CD8-positive, alpha-beta memory T cell (primary cell): Measurements from ENCODE around the gene MXD3. TPM values are rescaled to one million over a fixed set of nuclear protein-coding genes. Genes with fewer than 3 reads are reported as not detected.

ENCODE experiments used
- CTCF ChIA-PET: fragments of 350-600 bp; sonication (Branson Sonifier 250); formaldehyde crosslinking; loops from one replicate; lab custom pipeline; 2021; ENCODE audit warnings: antibody characterized with exemption; lab: Charles Lee
- POLR2A ChIA-PET: fragments of 350-600 bp; sonication (Branson Sonifier 250); formaldehyde crosslinking; loops from one replicate; lab custom pipeline; 2021; ENCODE audit warnings: antibody characterized with exemption; lab: Charles Lee
- DNase-seq, 5 donors: peaks; one replicate each; pipeline versions ENCODE4 v3.0.0 to v3.0.0-alpha.2; 2020 to 2022; ENCODE audit warnings: mixed read lengths in 1 of 5
- H3K27ac ChIP-seq: one replicate; pipeline ENCODE4 v1.7.0; 2013; ENCODE audit warnings: low read depth, mild to moderate bottlenecking, low read length, moderate library complexity
- H3K27me3 ChIP-seq: 2 replicates; pipeline ENCODE4 v1.7.0; 2013; ENCODE audit warnings: low read length, mild to moderate bottlenecking; ENCODE audit not compliant: insufficient read depth, poor library complexity, severe bottlenecking
- H3K36me3 ChIP-seq: 2 replicates; pipeline ENCODE4 v1.7.0; 2013; ENCODE audit warnings: mild to moderate bottlenecking, low read length, moderate library complexity; ENCODE audit not compliant: insufficient read depth
- H3K4me1 ChIP-seq: 2 replicates; pipeline ENCODE4 v1.7.0; 2013; ENCODE audit warnings: mild to moderate bottlenecking, low read length, moderate library complexity; ENCODE audit not compliant: insufficient read depth
- H3K4me3 ChIP-seq: 2 replicates; pipeline ENCODE4 v1.7.0; 2013; ENCODE audit warnings: mild to moderate bottlenecking, low read length
- H3K9me3 ChIP-seq: 2 replicates; pipeline ENCODE4 v1.7.0; 2013; ENCODE audit warnings: mild to moderate bottlenecking, low read length
- H3K27ac Mint-ChIP-seq, 8 donors: one replicate each; pipeline ENCODE4 v1.8.0; 2020 to 2021; ENCODE audit warnings: mixed read lengths in 8 of 8, mild to moderate bottlenecking in 6 of 8, inconsistent platforms in 3 of 8, moderate library complexity in 3 of 8
- H3K27me3 Mint-ChIP-seq, 2 donors: one replicate each; pipeline ENCODE4 v1.8.0; 2020 to 2021; ENCODE audit warnings: mixed read lengths in 2 of 2, mild to moderate bottlenecking in 1 of 2, moderate library complexity in 1 of 2
- H3K36me3 Mint-ChIP-seq, 3 donors: one replicate each; pipeline ENCODE4 v1.8.0; 2020 to 2021; ENCODE audit warnings: mixed read lengths in 3 of 3, inconsistent platforms in 1 of 3, mild to moderate bottlenecking in 1 of 3
- H3K4me1 Mint-ChIP-seq, 3 donors: one replicate each; pipeline ENCODE4 v1.8.0; 2020 to 2021; ENCODE audit warnings: mixed read lengths in 3 of 3, inconsistent platforms in 1 of 3, mild to moderate bottlenecking in 1 of 3
- H3K4me3 Mint-ChIP-seq, 7 donors: one replicate each; pipeline ENCODE4 v1.8.0; 2020 to 2021; ENCODE audit warnings: mixed read lengths in 7 of 7, mild to moderate bottlenecking in 6 of 7, moderate library complexity in 4 of 7, inconsistent platforms in 2 of 7
- H3K9me3 Mint-ChIP-seq, 5 donors: one replicate each; pipeline ENCODE4 v1.8.0; 2020 to 2022; ENCODE audit warnings: mixed read lengths in 5 of 5, mild to moderate bottlenecking in 3 of 5, moderate library complexity in 2 of 5, inconsistent platforms in 1 of 5
- polyA plus RNA-seq: library from polyadenylated mRNA; unstranded; fragments of 300-500 nt; fragmentation: Illumina TruSeq; gene quantifications from one replicate; pipeline ENCODE4 v1.2.3, GENCODE V29; 2021
- total RNA-seq, 2 experiments: library from RNA; stranded (reverse); gene quantifications; one replicate each; pipeline ENCODE4 v1.2.3, GENCODE V29; 2021

The MXD3 gene
- total and polyA plus RNA-seq, 3 experiments from 2014 or later: 0.79 to 13.4 (median 10.2) TPM

DNA sequence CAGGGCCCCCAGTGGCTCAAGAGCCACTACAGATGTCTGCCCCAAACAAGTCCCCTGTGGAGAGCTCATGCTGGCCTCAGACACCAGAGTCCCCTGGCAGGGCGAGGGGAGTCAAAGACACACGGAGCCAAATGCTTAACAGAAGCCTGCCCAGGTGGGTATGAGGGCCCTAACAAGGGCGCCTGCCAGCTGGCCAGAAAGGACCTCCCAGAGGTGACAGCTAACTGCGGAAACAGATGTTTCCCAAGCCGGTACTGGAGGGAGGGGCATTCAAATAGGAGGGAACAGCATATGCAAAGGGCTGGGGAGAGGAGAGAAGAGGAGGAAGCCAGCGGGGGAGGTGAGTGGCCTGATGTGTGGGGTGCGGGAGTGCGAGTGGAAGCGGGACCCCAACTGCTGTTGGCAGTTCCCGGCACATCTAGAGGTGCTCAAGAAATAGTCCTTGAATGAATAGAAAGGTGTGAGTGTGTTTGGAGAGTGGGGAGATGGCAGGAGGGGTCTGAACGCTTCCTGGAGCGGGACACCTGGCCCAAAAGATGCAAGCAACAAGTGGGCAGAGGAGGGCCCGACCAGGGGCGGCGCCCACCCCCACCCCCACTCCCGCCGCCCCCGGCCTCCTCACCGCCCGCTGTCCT lies 824 bp downstream of the MXD3 start:
- ChIA-PET POLR2A (no interaction called here), CTCF (interaction anchor here (1.1 to 4.5 kb wide), 19 partner anchors 9 to 197 kb away, joined by 3 to 35 read pairs (median 8); partner anchors contain the start of genes GRK6, LMAN2 and PDLIM7)
- Mint-ChIP-seq H3K4me1 (peaks cover 36 to 54% (median 39%) of the 10 kb centered on the region in 3 donors), H3K4me3 (peak overlapping the region; percentile 65 to 91 (median 77)), H3K27ac (peak overlapping the region in 5 of 8 donors; percentile 26 to 84 (median 72)), H3K9me3 (no peaks in the 10 kb centered on the region), H3K27me3 (peaks cover 0 to 2% of the 10 kb centered on the region in 2 donors), H3K36me3 (peaks cover 2 to 13% (median 7%) of the 10 kb centered on the region in 3 donors)
- DNase-seq: no peak
- H3K9me3 ChIP-seq: no peaks in the 10 kb centered on the region
- H3K4me3 ChIP-seq: no peak overlapping the region
- H3K36me3 ChIP-seq: peaks cover 11% of the 10 kb centered on the region
- no peaks in the 10 kb centered on the region for H3K27me3 ChIP-seq
- H3K27ac ChIP-seq: no peak overlapping the region
- peaks cover 20% of the 10 kb centered on the region for H3K4me1 ChIP-seq

DNA sequence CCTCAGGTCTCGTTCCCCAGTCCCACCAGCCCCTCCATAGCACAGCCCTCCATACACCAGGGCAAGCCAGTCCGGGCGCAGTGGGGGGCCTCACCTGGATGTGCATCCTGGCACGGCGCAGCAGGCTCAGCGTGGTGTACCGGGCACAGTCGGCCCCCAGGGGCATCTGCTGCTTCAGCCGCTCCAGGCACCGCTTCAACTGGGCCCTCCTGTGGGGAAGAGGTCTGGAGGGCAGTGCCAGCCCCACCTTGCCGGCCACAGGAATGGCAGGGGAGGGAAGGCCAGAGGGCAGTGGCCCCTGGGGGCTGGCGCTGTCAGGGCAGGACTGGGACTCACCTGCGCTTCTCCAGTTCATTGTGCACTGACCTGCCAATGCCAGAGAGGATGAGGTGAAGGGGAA lies 1.4 kb downstream of the MXD3 start:
- H3K27ac ChIP-seq: no peak overlapping the region
- peaks cover 24% of the 10 kb centered on the region for H3K4me1 ChIP-seq
- no peaks in the 10 kb centered on the region for H3K9me3 Mint-ChIP-seq
- H3K4me3 Mint-ChIP-seq: peak overlapping the region in 4 of 7 donors; percentile 65 to 78 (median 72)
- no peak overlapping the region for H3K4me3 ChIP-seq
- POLR2A ChIA-PET: interaction anchor here (0.5 kb wide), 1 partner anchor 36 kb away, joined by 3 read pairs; no protein-coding TSS in a partner anchor
- CTCF ChIA-PET: interaction anchor here (0.6 to 4.5 kb wide), 35 partner anchors 7 to 259 kb away, joined by 3 to 35 read pairs (median 6); partner anchors contain the start of genes GRK6, LMAN2, PDLIM7 and RGS14
- peak overlapping the region in 2 of 8 donors; percentile 29 to 77 for H3K27ac Mint-ChIP-seq
- H3K36me3 Mint-ChIP-seq: peaks cover 2 to 18% (median 8%) of the 10 kb centered on the region in 3 donors
- peaks cover 15% of the 10 kb centered on the region for H3K36me3 ChIP-seq
- H3K9me3 ChIP-seq: no peaks in the 10 kb centered on the region
- H3K27me3 ChIP-seq: no peaks in the 10 kb centered on the region
- no peak for DNase-seq
- H3K4me1 Mint-ChIP-seq: peaks cover 42 to 59% (median 44%) of the 10 kb centered on the region in 3 donors
- peaks cover 0 to 2% of the 10 kb centered on the region in 2 donors for H3K27me3 Mint-ChIP-seq

DNA sequence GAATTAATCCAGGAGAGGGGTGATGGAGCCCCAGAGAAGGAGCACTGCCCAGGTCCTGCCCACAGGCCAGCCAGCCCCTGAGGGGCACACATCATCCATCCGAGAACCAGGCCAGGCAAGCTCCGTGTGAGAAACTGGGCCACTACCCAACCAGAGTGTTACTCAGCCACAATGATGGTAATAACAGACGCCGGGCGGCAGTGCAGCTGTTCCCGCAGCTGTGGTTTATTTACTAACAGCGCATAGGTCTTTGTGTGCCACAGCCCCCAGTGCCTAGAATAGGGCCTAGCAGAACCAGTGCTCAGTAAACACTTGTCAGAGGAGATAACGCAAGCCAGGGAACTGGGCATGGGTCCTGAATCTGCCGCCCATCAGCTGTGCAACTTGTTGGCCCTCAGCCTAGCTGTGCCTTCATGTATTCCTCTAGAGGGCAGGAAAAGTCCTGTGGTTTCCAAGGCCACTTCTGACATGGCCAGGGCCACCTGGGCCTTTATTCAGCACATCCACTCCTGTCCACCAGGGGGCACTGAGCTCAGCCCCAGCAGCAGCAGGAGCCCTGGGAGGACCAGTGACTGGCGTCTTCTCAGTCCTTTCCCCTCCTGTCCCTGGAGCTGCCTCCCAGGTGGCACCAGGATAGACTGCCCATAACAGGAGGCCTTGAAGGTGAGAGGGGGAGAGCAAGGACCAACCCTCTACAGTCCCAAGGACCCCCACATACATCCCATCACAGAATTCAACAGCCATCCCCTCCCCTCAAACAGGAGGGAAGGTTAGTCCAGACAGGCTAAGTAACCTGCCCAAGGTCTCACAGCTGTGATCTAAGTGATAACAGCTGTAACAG lies 2.1 kb downstream of the MXD3 start:
- no peaks in the 10 kb centered on the region for H3K9me3 Mint-ChIP-seq
- POLR2A ChIA-PET: interaction anchor here (0.5 kb wide), 1 partner anchor 37 kb away, joined by 3 read pairs; no protein-coding TSS in a partner anchor
- Histone ChIP-seq H3K9me3 (no peaks in the 10 kb centered on the region), H3K4me1 (peaks cover 32% of the 10 kb centered on the region), H3K4me3 (no peak overlapping the region), H3K27ac (no peak overlapping the region), H3K36me3 (peaks cover 19% of the 10 kb centered on the region), H3K27me3 (no peaks in the 10 kb centered on the region)
- peak; percentile 60 to 81 (median 64) for DNase-seq
- peak overlapping the region; percentile 44 to 77 (median 66) for H3K4me3 Mint-ChIP-seq
- peak overlapping the region in 6 of 8 donors; percentile 63 to 95 (median 78) for H3K27ac Mint-ChIP-seq
- H3K36me3 Mint-ChIP-seq: peaks cover 4 to 25% (median 8%) of the 10 kb centered on the region in 3 donors
- peaks cover 0 to 2% of the 10 kb centered on the region in 2 donors for H3K27me3 Mint-ChIP-seq
- peaks cover 49 to 67% (median 52%) of the 10 kb centered on the region in 3 donors for H3K4me1 Mint-ChIP-seq
- CTCF ChIA-PET: interaction anchor here (0.6 to 4.5 kb wide), 41 partner anchors 8 to 259 kb away, joined by 3 to 35 read pairs (median 5); partner anchors contain the start of genes DDX41, GRK6, LMAN2 and PDLIM7

DNA sequence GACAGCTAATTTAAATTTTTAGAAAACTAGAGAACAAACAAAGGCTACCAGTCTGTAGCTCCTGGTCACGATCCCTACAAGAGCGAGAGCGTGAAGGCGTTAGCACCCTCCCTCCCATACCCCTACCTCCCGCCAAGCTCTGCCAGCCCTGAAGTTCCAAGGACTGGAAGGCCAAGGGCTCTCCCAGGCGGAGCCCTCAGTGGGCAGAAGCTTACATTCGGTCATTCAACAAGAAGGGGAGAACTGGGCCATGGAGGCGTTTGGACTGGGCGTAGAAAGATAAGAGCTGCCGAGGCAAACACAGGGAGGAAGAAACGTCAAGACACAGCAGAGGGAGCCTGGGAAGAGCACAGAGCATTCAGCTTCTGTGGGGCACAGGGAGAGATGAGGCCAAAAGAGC lies 3.0 kb downstream of the MXD3 start:
- CTCF ChIA-PET: interaction anchor here (1.0 to 4.5 kb wide), 25 partner anchors 9 to 207 kb away, joined by 3 to 35 read pairs (median 7); partner anchors contain the start of genes DDX41, LMAN2, PDLIM7 and RGS14
- Histone ChIP-seq H3K27ac (no peak overlapping the region), H3K9me3 (no peaks in the 10 kb centered on the region), H3K4me3 (no peak overlapping the region), H3K36me3 (peaks cover 19% of the 10 kb centered on the region), H3K4me1 (peaks cover 38% of the 10 kb centered on the region), H3K27me3 (no peaks in the 10 kb centered on the region)
- POLR2A ChIA-PET: no interaction called here
- peaks cover 56 to 75% (median 59%) of the 10 kb centered on the region in 3 donors for H3K4me1 Mint-ChIP-seq
- H3K4me3 Mint-ChIP-seq: peak overlapping the region in 2 of 7 donors; percentile 46 to 70
- peaks cover 0 to 5% of the 10 kb centered on the region in 2 donors for H3K27me3 Mint-ChIP-seq
- peaks cover 4 to 32% (median 8%) of the 10 kb centered on the region in 3 donors for H3K36me3 Mint-ChIP-seq
- no peak for DNase-seq
- peak overlapping the region in 5 of 8 donors; percentile 44 to 95 (median 63) for H3K27ac Mint-ChIP-seq
- no peaks in the 10 kb centered on the region for H3K9me3 Mint-ChIP-seq

DNA sequence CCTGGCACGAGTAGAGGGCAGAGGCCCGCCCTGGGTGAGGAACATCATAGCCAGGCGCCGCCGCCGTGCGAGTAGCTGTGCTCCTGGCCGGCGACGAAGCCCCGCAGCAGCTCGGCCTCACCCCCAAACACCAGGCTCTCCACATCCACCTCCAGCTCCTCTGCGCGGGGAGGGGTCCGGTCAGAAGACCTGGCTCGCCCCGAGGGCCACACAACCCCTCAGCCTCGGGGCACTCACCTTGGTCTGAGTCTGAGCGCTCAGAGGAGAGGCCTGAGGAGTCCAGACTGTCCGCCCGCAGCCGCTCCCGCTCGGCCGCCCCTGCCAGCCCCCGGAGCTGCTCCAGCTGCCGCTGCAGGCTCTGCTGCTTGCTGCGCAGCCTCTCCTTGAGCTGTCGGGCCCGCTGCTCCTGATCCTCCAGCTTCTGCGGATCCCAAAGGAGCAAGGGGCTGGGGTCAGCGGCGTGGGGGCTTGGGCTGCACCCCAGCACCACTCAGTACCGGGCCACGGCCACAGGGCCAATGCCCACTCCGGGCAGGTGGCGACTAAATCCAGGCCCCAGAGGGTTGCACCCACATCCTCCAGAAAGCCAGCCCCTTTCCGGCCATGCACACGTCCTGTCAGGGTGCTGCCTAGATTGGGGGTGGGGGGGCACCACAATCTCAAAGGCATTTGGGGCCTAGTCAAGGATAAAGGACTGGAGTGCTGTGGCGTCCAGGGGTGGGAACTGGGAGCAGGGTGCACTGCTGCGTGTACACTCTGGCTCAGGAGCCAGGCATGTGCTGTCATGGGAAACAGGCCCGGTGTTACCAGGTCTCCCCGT lies 3.9 kb downstream of the MXD3 start:
- Mint-ChIP-seq H3K9me3 (no peaks in the 10 kb centered on the region), H3K36me3 (peaks cover 4 to 36% (median 8%) of the 10 kb centered on the region in 3 donors), H3K27me3 (peaks cover 0 to 5% of the 10 kb centered on the region in 2 donors), H3K27ac (peak overlapping the region in 1 of 8 donors; percentile 39), H3K4me3 (no peak overlapping the region), H3K4me1 (peaks cover 53 to 76% (median 56%) of the 10 kb centered on the region in 3 donors)
- H3K27ac ChIP-seq: no peak overlapping the region
- POLR2A ChIA-PET: no interaction called here
- no peaks in the 10 kb centered on the region for H3K27me3 ChIP-seq
- peaks cover 19% of the 10 kb centered on the region for H3K36me3 ChIP-seq
- no peak overlapping the region for H3K4me3 ChIP-seq
- DNase-seq: no peak
- peaks cover 36% of the 10 kb centered on the region for H3K4me1 ChIP-seq
- no peaks in the 10 kb centered on the region for H3K9me3 ChIP-seq
- CTCF ChIA-PET: interaction anchor here (1.0 to 4.5 kb wide), 8 partner anchors 9 to 194 kb away, joined by 3 to 35 read pairs (median 18); partner anchors contain the start of gene PDLIM7

DNA sequence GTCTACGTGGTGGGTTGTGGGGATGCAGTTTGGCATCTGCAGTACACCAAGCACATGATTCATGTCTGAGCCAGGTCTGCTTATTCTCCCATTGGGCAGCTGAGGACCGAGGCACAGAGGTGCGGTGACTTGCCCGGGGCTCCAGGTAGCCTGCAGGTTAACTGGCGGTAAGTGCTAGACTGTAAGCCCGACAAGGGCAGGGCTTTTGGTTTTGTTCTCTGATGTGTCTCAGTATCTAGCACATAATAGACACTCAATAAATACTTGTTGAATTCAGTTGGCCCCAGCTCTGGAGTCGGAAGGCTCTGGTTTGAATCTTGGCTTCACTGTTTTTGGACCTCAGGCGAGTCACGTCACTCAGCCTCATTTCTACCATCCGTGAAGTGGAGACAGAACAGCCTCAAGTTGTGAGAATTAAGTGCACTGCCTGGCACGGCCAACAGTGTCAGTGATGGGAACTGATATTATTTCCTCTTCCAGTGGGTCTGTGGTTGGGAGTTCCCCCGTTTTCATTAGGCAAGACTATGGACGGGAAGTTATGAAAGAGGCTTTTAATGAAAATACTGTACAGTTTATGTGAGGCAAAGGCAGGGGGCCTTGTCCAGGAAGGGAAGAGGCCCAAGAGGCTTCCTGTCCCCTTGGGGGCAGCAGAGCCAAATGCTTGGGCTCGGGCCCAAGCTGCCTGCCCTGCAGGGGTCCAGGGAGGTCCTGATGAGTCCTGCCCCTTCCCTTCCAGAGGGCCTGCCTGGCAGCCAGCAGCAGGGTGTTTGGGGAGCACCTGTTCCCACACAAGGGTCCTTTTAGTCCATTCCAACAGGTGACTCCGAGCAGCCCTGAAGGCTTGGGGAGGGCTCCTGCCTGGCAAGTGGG lies 4.8 kb downstream of the MXD3 start:
- peak overlapping the region in 3 of 7 donors; percentile 5 to 96 (median 61) for H3K4me3 Mint-ChIP-seq
- peaks cover 39% of the 10 kb centered on the region for H3K4me1 ChIP-seq
- ChIA-PET POLR2A (no interaction called here), CTCF (interaction anchor here (0.9 to 4.5 kb wide), 2 partner anchors 95 to 150 kb away, joined by 3 to 31 read pairs; no protein-coding TSS in a partner anchor)
- H3K9me3 ChIP-seq: no peaks in the 10 kb centered on the region
- no peaks in the 10 kb centered on the region for H3K9me3 Mint-ChIP-seq
- no peaks in the 10 kb centered on the region for H3K27me3 ChIP-seq
- peaks cover 0 to 5% of the 10 kb centered on the region in 2 donors for H3K27me3 Mint-ChIP-seq
- no peak overlapping the region for H3K4me3 ChIP-seq
- peaks cover 58 to 77% (median 61%) of the 10 kb centered on the region in 3 donors for H3K4me1 Mint-ChIP-seq
- H3K36me3 Mint-ChIP-seq: peaks cover 4 to 36% (median 8%) of the 10 kb centered on the region in 3 donors
- H3K27ac Mint-ChIP-seq: peak overlapping the region in 7 of 8 donors; percentile 61 to 92 (median 68)
- peaks cover 19% of the 10 kb centered on the region for H3K36me3 ChIP-seq
- H3K27ac ChIP-seq: no peak overlapping the region
- DNase-seq: no peak
